A549 (cell line): ENCODE data around the gene ZNF346. TPM values are rescaled to one million over a fixed set of nuclear protein-coding genes. Genes with fewer than 3 reads are reported as not detected.

Experiments
- ATAC-seq, 2 experiments: fragments of 200-7000 bp in 1 of 2; fragments of >200 bp in 1 of 2; cut with Nextera tagmentation in 1 of 2; cut with Tn5 transposase in 1 of 2; 3 replicates each; pipeline versions ENCODE4 v1.8.0 to v1.9.1; 2018 to 2020; ENCODE audit warnings: mild to moderate bottlenecking in 1 of 2, moderate library complexity in 1 of 2
- CTCF ChIA-PET: fragments of 300-600 bp; sonication (Branson Sonifier 250); formaldehyde crosslinking; extraction: SDS; loops from one replicate; lab custom pipeline; 2021; ENCODE audit warnings: antibody characterized with exemption, inconsistent platforms; lab: Yijun Ruan, JAX
- POLR2A ChIA-PET: fragments of 350-600 bp; formaldehyde crosslinking; extraction: SDS; loops from one replicate; lab custom pipeline; 2021; ENCODE audit warnings: antibody characterized with exemption, inconsistent platforms; lab: Yijun Ruan, JAX
- DNase-seq, 2 experiments: peaks; one replicate each; pipeline versions ENCODE4 v3.0.0 to v3.0.0-alpha.2; 2011 to 2016; ENCODE audit warnings: low read depth in 1 of 2, low spot score in 1 of 2
- FAIRE-seq: peaks from 2 replicates; lab custom pipeline; 2011; peaks lifted over from hg19 to GRCh38; lab: Jason Lieb, UNC
- H3K27ac ChIP-seq, 2 experiments: fragments of >200 bp; sonication (Bioruptor Twin); formaldehyde crosslinking; 3 replicates each; pipeline ENCODE4 v1.5.1; 2016 to 2017
- H3K4me1 ChIP-seq: fragments of >200 bp; sonication (Bioruptor Twin); formaldehyde crosslinking; 3 replicates; pipeline ENCODE4 v1.6.1; 2016
- H3K4me2 ChIP-seq: fragments of >200 bp; sonication (Bioruptor Twin); formaldehyde crosslinking; 3 replicates; pipeline ENCODE4 v1.6.1; 2016
- H3K4me3 ChIP-seq: fragments of >200 bp; sonication (Bioruptor Twin); formaldehyde crosslinking; 3 replicates; pipeline ENCODE4 v1.5.1; 2016
- H3K9me3 ChIP-seq: fragments of >200 bp; sonication (Bioruptor Twin); formaldehyde crosslinking; 3 replicates; pipeline ENCODE4 v1.6.1; 2016
- CBX2 ChIP-seq: fragments of 200-600 bp; sonication (generic); IDR thresholded peaks from 2 replicates; pipeline ENCODE4 v1.6.1; 2016; ENCODE audit warnings: low read depth, mild to moderate bottlenecking, borderline replicate concordance
- CBX8 ChIP-seq: fragments of 200-600 bp; sonication (generic); IDR thresholded peaks from 2 replicates; pipeline ENCODE4 v1.6.1; 2016
- EHF ChIP-seq: fragments of 250-450 bp; sonication (Bioruptor Pico); IDR thresholded peaks from 2 replicates; pipeline ENCODE4 v1.5.0; 2020; ENCODE audit warnings: mild to moderate bottlenecking
- EHMT2 ChIP-seq: fragments of 200-600 bp; sonication (generic); IDR thresholded peaks from 2 replicates; pipeline ENCODE4 v1.6.1; 2016; ENCODE audit warnings: antibody characterized with exemption, low read depth, mild to moderate bottlenecking, moderate library complexity
- ESRRA ChIP-seq: fragments of 150-350 bp; IDR thresholded peaks from 2 replicates; pipeline ENCODE4 v1.6.1; 2014; ENCODE audit warnings: mild to moderate bottlenecking, low read length, borderline replicate concordance
- GATA3 ChIP-seq: IDR thresholded peaks from 2 replicates; pipeline ENCODE4 v1.6.1; 2012; ENCODE audit warnings: borderline replicate concordance
- HOXB13 ChIP-seq: fragments of 250-450 bp; sonication (Bioruptor Pico); IDR thresholded peaks from 2 replicates; pipeline ENCODE4 v1.5.0; 2020; ENCODE audit warnings: low read depth, mild to moderate bottlenecking, moderate library complexity
- KDM5A ChIP-seq: fragments of 200-600 bp; sonication (generic); IDR thresholded peaks from 2 replicates; pipeline ENCODE4 v1.6.1; 2016; ENCODE audit warnings: antibody characterized with exemption, mild to moderate bottlenecking
- MAFK ChIP-seq: fragments of 450-650 bp; IDR thresholded peaks from 2 replicates; pipeline ENCODE4 v1.6.1; 2014; ENCODE audit not compliant: partially characterized antibody
- NFE2L2 ChIP-seq: fragments of 150-350 bp; conservative IDR thresholded peaks from 2 replicates; pipeline ENCODE4 v1.6.1; 2014; ENCODE audit warnings: low read length
- POLR2A ChIP-seq: IDR thresholded peaks from 2 replicates; pipeline ENCODE4 v1.6.1; 2012; ENCODE audit warnings: mild to moderate bottlenecking, low read length
- POLR2AphosphoS2 ChIP-seq: conservative IDR thresholded peaks from 2 replicates; pipeline ENCODE4 v1.6.1; 2012; ENCODE audit warnings: low read length, improper control_type of control experiment, inconsistent platforms
- RCOR1 ChIP-seq: fragments of 150-350 bp; IDR thresholded peaks from 2 replicates; pipeline ENCODE4 v1.6.1; 2014; ENCODE audit warnings: antibody characterized with exemption, low read length, low read depth
- RFX5 ChIP-seq: fragments of 450-650 bp; IDR thresholded peaks from 2 replicates; pipeline ENCODE4 v1.7.1; 2014; ENCODE audit warnings: antibody characterized with exemption, mild to moderate bottlenecking, moderate library complexity
- RNF2 ChIP-seq: fragments of 200-600 bp; sonication (generic); IDR thresholded peaks from 2 replicates; pipeline ENCODE4 v1.6.1; 2016; ENCODE audit warnings: low read depth, mild to moderate bottlenecking, antibody characterized with exemption, moderate library complexity, borderline replicate concordance
- SREBF2 ChIP-seq: fragments of 450-650 bp; IDR thresholded peaks from 2 replicates; pipeline ENCODE4 v1.6.1; 2014; ENCODE audit warnings: mild to moderate bottlenecking, moderate library complexity
- TP53 ChIP-seq: fragments of 250-450 bp; sonication (Bioruptor Pico); IDR thresholded peaks from 2 replicates; pipeline ENCODE4 v1.5.0; 2021; ENCODE audit warnings: mild to moderate bottlenecking, moderate library complexity
- ZSCAN20 ChIP-seq: fragments of 250-450 bp; sonication (Bioruptor Pico); IDR thresholded peaks from 2 replicates; pipeline ENCODE4 v1.8.0; 2022; ENCODE audit warnings: mild to moderate bottlenecking, moderate library complexity
- WGBS: methylation state at CpG from one replicate; pipeline ENCODE4 v1.1.6; 2017; ENCODE audit errors: missing lambda C conversion rate; 5-methylcytosine and 5-hydroxymethylcytosine counted together
- polyA plus RNA-seq, 4 experiments: library from polyadenylated mRNA; depleted of rRNA in 3 of 4; stranded (reverse); fragments of >200 nt; fragmentation: RNase III in 1 of 4; extraction: RNeasy Plus Mini Kit Qiagen cat#74134 plus additional on column Dnase treatment in 1 of 4; gene quantifications; 2 replicates in 3 of 4; 3 replicates in 1 of 4; pipeline ENCODE4 v1.2.3, GENCODE V29; 2011 to 2017
- TF ChIP-seq, protein P1 (sequence below): fragments of 250-450 bp; sonication (Bioruptor Pico); IDR thresholded peaks from 2 replicates; pipeline ENCODE4 v1.5.0; 2021; ENCODE audit warnings: mild to moderate bottlenecking, moderate library complexity, borderline replicate concordance
- TF ChIP-seq, protein P2 (sequence below): fragments of 450-650 bp; IDR thresholded peaks from 2 replicates; pipeline ENCODE4 v1.6.1; 2014; ENCODE audit warnings: antibody characterized with exemption

The ZNF346 gene
- polyA plus RNA-seq, 2 of the 4 experiments (the other 2 are of a cell fraction), result 13.5 to 14.1 TPM

- POLR2A ChIA-PET, result no interaction called here
- CTCF ChIA-PET, result interaction anchor here (1.1 kb wide), 1 partner anchor 37 kb away, joined by 3 read pairs; no protein-coding TSS in a partner anchor
- no peak overlapping the region for H3K4me3 ChIP-seq
These were observed 13.8 kb upstream of the ZNF346 start for GRCh38 chr5:177008716-177009115.

DNA sequence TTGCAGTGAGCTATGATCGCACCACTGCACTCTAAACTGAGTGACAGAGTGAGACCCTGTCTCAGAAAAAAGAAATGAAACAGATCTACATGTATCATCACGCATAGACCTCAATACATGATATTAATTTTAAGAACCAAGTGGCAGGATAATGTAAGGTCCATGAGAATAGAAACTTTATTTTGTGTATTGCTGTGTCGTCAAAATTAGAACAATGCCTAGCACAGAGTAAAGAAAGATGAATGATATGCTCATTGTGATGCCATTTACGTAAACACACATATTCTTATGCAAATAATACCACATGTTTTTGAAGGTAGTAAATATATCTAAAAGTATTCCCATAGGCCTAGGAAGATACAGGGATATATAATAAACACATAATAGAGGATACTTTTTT, 12.3 kb upstream of the ZNF346 start:
- ChIA-PET POLR2A (no interaction called here), CTCF (interaction anchor here (0.7 to 1.3 kb wide), 3 partner anchors 61 to 185 kb away, joined by 3 read pairs; no protein-coding TSS in a partner anchor)
- FAIRE-seq (no peak), DNase-seq (no peak), ATAC-seq (no peak)
- peaks cover 1% of the 10 kb centered on the region for H3K4me1 ChIP-seq
- H3K4me2 ChIP-seq, result no peak overlapping the region
- WGBS, result 95% methylated on average over 4 of the region's 4 CpGs
- H3K9me3 ChIP-seq, result no peaks in the 10 kb centered on the region
- TF ChIP-seq GATA3, result no peak
- TF ChIP-seq NFE2L2, result no peak
- peak; percentile 95 for TF ChIP-seq MAFK
- no peak overlapping the region for H3K4me3 ChIP-seq
- H3K27ac ChIP-seq, result no peak overlapping the region

More at GRCh38 chr5:177008716-177009115, 13.8 kb upstream of the ZNF346 start:
- 59% methylated on average over 2 of the region's 2 CpGs for WGBS
- no peak for FAIRE-seq
- Histone ChIP-seq H3K4me2 (no peak overlapping the region), H3K27ac (no peak overlapping the region), H3K4me1 (peaks cover 16% of the 10 kb centered on the region), H3K9me3 (no peaks in the 10 kb centered on the region)
- no peak for TF ChIP-seq POLR2A
- TF ChIP-seq KDM5A, result no peak
- no peak for TF ChIP-seq ZSCAN20 (CRISPR knock-in tag)
- TF ChIP-seq RCOR1, result no peak
- no peak for DNase-seq
- no peak for ATAC-seq

DNA sequence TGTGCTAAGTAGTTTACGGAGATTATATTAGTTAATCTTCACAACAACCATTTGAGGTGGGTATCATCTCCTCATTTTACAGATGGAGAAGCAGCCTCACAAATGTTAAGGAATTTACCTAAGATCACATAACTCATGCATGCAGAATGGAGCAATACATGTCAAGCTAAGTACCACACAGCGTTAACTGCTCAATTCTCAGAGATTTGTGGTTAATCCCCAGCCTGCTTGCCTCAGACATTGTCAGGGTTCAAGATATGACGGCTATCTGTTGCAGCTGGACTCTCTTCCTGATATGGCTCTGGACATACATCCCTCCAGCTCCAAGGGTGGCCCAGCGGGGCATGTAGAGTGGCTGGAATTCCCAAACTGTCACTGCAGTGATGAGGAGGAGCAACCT, 7.3 kb upstream of the ZNF346 start:
- ChIA-PET CTCF (interaction anchor here (1.3 kb wide), 1 partner anchor 9 kb away, joined by 5 read pairs; the partner anchor contains the start of gene UIMC1), POLR2A (no interaction called here)
- DNase-seq, result no peak
- no peak for TF ChIP-seq EHMT2
- no peak for TF ChIP-seq GATA3
- no peak for TF ChIP-seq SREBF2
- TF ChIP-seq, protein P1, sequence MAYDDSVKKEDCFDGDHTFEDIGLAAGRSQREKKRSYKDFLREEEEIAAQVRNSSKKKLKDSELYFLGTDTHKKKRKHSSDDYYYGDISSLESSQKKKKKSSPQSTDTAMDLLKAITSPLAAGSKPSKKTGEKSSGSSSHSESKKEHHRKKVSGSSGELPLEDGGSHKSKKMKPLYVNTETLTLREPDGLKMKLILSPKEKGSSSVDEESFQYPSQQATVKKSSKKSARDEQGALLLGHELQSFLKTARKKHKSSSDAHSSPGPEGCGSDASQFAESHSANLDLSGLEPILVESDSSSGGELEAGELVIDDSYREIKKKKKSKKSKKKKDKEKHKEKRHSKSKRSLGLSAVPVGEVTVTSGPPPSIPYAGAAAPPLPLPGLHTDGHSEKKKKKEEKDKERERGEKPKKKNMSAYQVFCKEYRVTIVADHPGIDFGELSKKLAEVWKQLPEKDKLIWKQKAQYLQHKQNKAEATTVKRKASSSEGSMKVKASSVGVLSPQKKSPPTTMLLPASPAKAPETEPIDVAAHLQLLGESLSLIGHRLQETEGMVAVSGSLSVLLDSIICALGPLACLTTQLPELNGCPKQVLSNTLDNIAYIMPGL (CRISPR knock-in tag), result no peak
- TF ChIP-seq KDM5A, result no peak
- no peak for TF ChIP-seq RNF2
- no peak for TF ChIP-seq TP53 (CRISPR knock-in tag)
- TF ChIP-seq CBX8, result no peak
- TF ChIP-seq, protein P2, sequence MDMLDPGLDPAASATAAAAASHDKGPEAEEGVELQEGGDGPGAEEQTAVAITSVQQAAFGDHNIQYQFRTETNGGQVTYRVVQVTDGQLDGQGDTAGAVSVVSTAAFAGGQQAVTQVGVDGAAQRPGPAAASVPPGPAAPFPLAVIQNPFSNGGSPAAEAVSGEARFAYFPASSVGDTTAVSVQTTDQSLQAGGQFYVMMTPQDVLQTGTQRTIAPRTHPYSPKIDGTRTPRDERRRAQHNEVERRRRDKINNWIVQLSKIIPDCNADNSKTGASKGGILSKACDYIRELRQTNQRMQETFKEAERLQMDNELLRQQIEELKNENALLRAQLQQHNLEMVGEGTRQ, result no peak
- no peak for TF ChIP-seq POLR2AphosphoS2
- no peak for TF ChIP-seq EHF (CRISPR knock-in tag)
- TF ChIP-seq RFX5, result no peak
- TF ChIP-seq POLR2A, result no peak
- no peak for TF ChIP-seq CBX2
- no peak for TF ChIP-seq HOXB13
- TF ChIP-seq ESRRA, result no peak
- ATAC-seq, result no peak
- FAIRE-seq, result no peak
- H3K27ac ChIP-seq, result no peak overlapping the region
- H3K4me1 ChIP-seq, result no peaks in the 10 kb centered on the region
- no peak overlapping the region for H3K4me2 ChIP-seq
- WGBS, result 88% methylated on average over 4 of the region's 4 CpGs
- H3K9me3 ChIP-seq, result no peaks in the 10 kb centered on the region
- no peak overlapping the region for H3K4me3 ChIP-seq
